ENCODE results near the gene LRRN2.

The LRRN2 gene

DNA sequence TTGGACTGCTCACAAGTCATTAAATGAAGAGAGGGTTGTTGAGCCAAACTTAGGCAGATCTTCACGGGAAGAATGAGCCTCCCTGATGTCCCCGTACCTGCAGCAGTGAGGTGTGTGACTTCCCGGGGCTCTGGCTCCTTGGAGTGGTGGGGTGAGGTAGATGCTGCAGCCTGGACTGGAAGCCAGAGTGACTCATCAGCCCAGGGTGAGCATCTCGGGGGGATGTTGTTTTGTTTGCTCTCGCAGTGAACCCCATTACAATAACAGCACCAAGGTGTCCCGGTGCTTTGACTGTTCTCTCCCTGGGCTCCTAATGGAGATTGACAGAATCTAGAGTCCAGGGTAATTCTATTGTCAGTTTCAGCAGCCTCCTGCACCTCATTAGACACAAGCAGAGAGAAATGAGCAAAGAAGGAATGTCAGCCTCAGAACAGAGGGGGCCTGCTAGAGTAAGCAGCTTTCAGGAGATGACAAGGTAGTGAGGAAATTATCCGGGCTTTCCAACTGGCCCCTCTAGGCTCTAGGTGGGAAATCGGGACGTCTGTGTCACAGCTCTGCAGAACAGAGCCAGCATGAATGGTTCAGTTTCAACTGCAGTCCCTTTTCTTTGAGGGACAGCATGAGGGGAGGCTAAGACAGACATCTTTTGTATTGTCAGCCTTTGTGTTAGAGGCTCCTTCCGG is 36.0 kb upstream of the LRRN2 start:
- DNase-seq (ENCODE audit: low spot score in 2 of 2) = no peak
- H3K4me1 Mint-ChIP-seq = peaks cover 4% of the 10 kb centered on the region
- no peaks in the 10 kb centered on the region for H3K36me3 Mint-ChIP-seq

GRCh38 chr1:204716660-204717059 is 31.1 kb upstream of the LRRN2 start:
- no peak overlapping the region for H3K4me3 Mint-ChIP-seq
- no peaks in the 10 kb centered on the region for H3K36me3 Mint-ChIP-seq
- DNase-seq (ENCODE audit: low spot score in 2 of 2) = no peak
- ATAC-seq = no peak
- H3K9me3 Mint-ChIP-seq = no peaks in the 10 kb centered on the region
- no peaks in the 10 kb centered on the region for H3K4me1 Mint-ChIP-seq
- no peak overlapping the region for H3K27ac Mint-ChIP-seq

More for the DNA sequence above, 36.0 kb upstream of the LRRN2 start:
- H3K27ac Mint-ChIP-seq = no peak overlapping the region
- ATAC-seq = no peak
- H3K4me3 Mint-ChIP-seq = no peak overlapping the region
- no peaks in the 10 kb centered on the region for H3K9me3 Mint-ChIP-seq

- no peak overlapping the region for H3K4me3 Mint-ChIP-seq
Observed at GRCh38 chr1:204714861-204715511, 29.4 kb upstream of the LRRN2 start.

GRCh38 chr1:204714194-204714860 is 28.8 kb upstream of the LRRN2 start:
- H3K4me3 Mint-ChIP-seq = no peak overlapping the region
- ATAC-seq (no peak), DNase-seq (ENCODE audit: low spot score in 2 of 2) (no peak)
- H3K27ac Mint-ChIP-seq = no peak overlapping the region
- H3K4me1 Mint-ChIP-seq = no peaks in the 10 kb centered on the region
- H3K9me3 Mint-ChIP-seq = no peaks in the 10 kb centered on the region
- H3K36me3 Mint-ChIP-seq = no peaks in the 10 kb centered on the region

More at GRCh38 chr1:204714861-204715511, 29.4 kb upstream of the LRRN2 start:
- DNase-seq (ENCODE audit: low spot score in 2 of 2) (no peak), ATAC-seq (no peak)
- H3K36me3 Mint-ChIP-seq = no peaks in the 10 kb centered on the region
- no peaks in the 10 kb centered on the region for H3K9me3 Mint-ChIP-seq
- H3K27ac Mint-ChIP-seq = no peak overlapping the region
- H3K4me1 Mint-ChIP-seq = no peaks in the 10 kb centered on the region

DNA sequence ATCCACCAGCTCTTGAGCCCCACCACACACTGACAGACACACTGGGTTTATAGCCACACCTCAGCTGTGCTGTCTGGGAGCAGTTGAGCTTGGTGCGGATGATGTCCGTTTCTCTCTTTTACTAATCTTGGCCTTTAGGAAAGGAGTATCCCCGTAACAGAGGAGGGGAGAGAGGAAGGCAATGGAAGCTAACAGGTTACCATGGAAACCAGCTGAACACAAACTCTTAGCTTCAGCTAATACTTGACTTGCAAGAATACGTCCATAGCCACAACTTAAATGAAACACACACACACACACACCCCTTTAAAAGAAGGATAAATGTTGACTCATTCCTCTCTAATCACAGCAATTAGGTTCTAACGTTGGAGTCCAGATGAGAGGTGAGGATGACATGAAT is 28.0 kb upstream of the LRRN2 start:
- Mint-ChIP-seq H3K36me3 (no peaks in the 10 kb centered on the region), H3K4me3 (no peak overlapping the region), H3K27ac (no peak overlapping the region), H3K4me1 (no peaks in the 10 kb centered on the region), H3K9me3 (no peaks in the 10 kb centered on the region)
- ATAC-seq (no peak), DNase-seq (ENCODE audit: low spot score in 2 of 2) (no peak)

GRCh38 chr1:204712708-204713430 is 27.3 kb upstream of the LRRN2 start:
- no peak for DNase-seq (ENCODE audit: low spot score in 2 of 2)
- Mint-ChIP-seq H3K36me3 (no peaks in the 10 kb centered on the region), H3K4me3 (no peak overlapping the region), H3K9me3 (no peaks in the 10 kb centered on the region), H3K4me1 (no peaks in the 10 kb centered on the region), H3K27ac (no peak overlapping the region)
- ATAC-seq = no peak

DNA sequence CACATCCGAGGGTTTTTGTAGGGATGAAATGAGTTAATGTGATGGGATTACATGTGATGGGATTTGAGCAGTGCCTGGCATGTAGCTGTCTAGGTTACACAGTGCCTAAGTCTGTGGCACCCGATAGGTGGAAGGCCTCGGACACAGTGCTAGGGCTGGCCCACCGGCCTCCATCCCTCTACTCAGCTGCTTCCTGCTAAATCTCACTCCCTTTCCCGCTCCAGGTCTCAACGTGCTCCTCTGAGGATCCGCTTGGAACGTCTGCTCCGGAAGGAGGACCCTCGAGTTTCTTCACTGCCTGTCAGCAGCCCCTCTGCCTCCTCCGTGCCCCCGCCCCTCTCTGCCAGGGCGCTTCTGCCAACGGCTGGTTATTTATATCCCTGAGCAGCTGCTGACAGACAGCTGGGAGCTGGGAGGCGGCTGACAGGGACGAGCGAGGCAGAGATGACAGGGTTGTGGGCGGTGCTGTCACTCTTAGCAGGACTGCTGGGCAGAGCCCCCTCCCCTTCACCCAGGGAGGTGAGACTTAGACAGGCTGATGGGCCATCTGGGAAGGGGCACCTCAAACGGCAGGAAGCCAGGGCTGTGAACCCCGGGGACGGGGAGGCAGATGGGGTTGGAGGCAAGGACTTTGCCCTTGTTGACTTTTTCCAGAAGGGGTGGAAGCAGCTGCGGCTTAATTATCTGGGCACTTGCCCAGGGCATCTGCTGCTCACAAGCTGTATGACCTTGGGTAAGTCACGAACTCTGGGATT is 26.6 kb upstream of the LRRN2 start:
- H3K4me1 Mint-ChIP-seq = no peaks in the 10 kb centered on the region
- H3K36me3 Mint-ChIP-seq = no peaks in the 10 kb centered on the region
- ATAC-seq (no peak), DNase-seq (ENCODE audit: low spot score in 2 of 2) (no peak)
- H3K27ac Mint-ChIP-seq = no peak overlapping the region
- H3K4me3 Mint-ChIP-seq = no peak overlapping the region
- H3K9me3 Mint-ChIP-seq = no peaks in the 10 kb centered on the region

- Mint-ChIP-seq H3K36me3 (no peaks in the 10 kb centered on the region), H3K4me3 (no peak overlapping the region), H3K27ac (no peak overlapping the region), H3K4me1 (peaks cover 5% of the 10 kb centered on the region), H3K9me3 (no peaks in the 10 kb centered on the region)
- DNase-seq (ENCODE audit: low spot score in 2 of 2) (no peak), ATAC-seq (no peak)
Observed at GRCh38 chr1:204711103-204711946, 25.8 kb upstream of the LRRN2 start.

GRCh38 chr1:204709960-204710912 is 24.7 kb upstream of the LRRN2 start:
- DNase-seq (ENCODE audit: low spot score in 2 of 2) (no peak), ATAC-seq (no peak)
- H3K36me3 Mint-ChIP-seq = no peaks in the 10 kb centered on the region
- peaks cover 10% of the 10 kb centered on the region for H3K4me1 Mint-ChIP-seq
- H3K9me3 Mint-ChIP-seq = no peaks in the 10 kb centered on the region
- no peak overlapping the region for H3K4me3 Mint-ChIP-seq
- H3K27ac Mint-ChIP-seq = no peak overlapping the region

DNA sequence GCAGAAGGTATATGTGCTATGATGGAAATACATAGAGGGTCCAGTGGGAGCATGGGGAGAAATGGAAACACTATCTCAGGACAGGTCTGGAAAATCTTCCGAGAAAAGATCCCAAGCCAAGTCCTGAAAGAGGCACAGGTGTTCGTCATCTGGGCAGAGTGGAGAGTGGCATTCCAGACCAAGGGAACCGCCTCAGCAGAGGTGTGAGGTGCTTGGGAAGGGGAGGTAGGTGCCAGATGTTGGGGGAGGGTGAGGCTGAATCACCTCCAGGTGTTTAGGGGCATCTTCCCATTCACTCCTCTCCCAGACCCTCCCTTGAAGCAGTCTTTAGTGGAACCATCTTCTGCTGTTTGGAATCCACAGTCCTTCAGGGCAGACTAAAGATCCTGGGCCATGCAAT is 23.5 kb upstream of the LRRN2 start:
- no peak for ATAC-seq
- no peak for DNase-seq (ENCODE audit: low spot score in 2 of 2)
- H3K27ac Mint-ChIP-seq = no peak overlapping the region
- H3K4me1 Mint-ChIP-seq = peaks cover 10% of the 10 kb centered on the region
- no peaks in the 10 kb centered on the region for H3K36me3 Mint-ChIP-seq
- no peaks in the 10 kb centered on the region for H3K9me3 Mint-ChIP-seq
- no peak overlapping the region for H3K4me3 Mint-ChIP-seq

GRCh38 chr1:204706838-204707509 is 21.4 kb upstream of the LRRN2 start:
- ATAC-seq (no peak), DNase-seq (ENCODE audit: low spot score in 2 of 2) (no peak)
- Mint-ChIP-seq H3K27ac (no peak overlapping the region), H3K4me3 (no peak overlapping the region), H3K4me1 (peaks cover 10% of the 10 kb centered on the region), H3K9me3 (no peaks in the 10 kb centered on the region), H3K36me3 (no peaks in the 10 kb centered on the region)

GRCh38 chr1:204705888-204706837 is 20.6 kb upstream of the LRRN2 start:
- DNase-seq (ENCODE audit: low spot score in 2 of 2) = no peak
- ATAC-seq = no peak
- H3K27ac Mint-ChIP-seq = no peak overlapping the region

More at GRCh38 chr1:204705888-204706837, 20.6 kb upstream of the LRRN2 start:
- no peaks in the 10 kb centered on the region for H3K9me3 Mint-ChIP-seq
- no peaks in the 10 kb centered on the region for H3K36me3 Mint-ChIP-seq
- no peak overlapping the region for H3K4me3 Mint-ChIP-seq
- peaks cover 10% of the 10 kb centered on the region for H3K4me1 Mint-ChIP-seq
